Epithelial cell of esophagus (primary cell): ENCODE data around the gene CALHM6.

Experiments
- DNase-seq: peaks from one replicate; pipeline ENCODE4 v3.0.0; 2010; ENCODE audit warnings: low read depth
- H3K4me3 ChIP-seq: 2 replicates; pipeline ENCODE4 v1.5.1; 2011; ENCODE audit warnings: mild to moderate bottlenecking, low read length, control low read depth
- CTCF ChIP-seq: IDR thresholded peaks from 2 replicates; pipeline ENCODE4 v1.5.1; 2011; ENCODE audit warnings: low read depth, mild to moderate bottlenecking, low read length, control low read depth, inconsistent platforms; ENCODE audit not compliant: insufficient read depth; ENCODE audit errors: missing control alignments

The CALHM6 gene

GRCh38 chr6:116424001-116424400, 37.2 kb upstream of the CALHM6 start:
- no peak for TF ChIP-seq CTCF
- H3K4me3 ChIP-seq: no peak overlapping the region
- DNase-seq: peak; percentile 84

GRCh38 chr6:116426551-116426950, 34.6 kb upstream of the CALHM6 start:
- no peak overlapping the region for H3K4me3 ChIP-seq
- no peak for TF ChIP-seq CTCF
- DNase-seq: peak; percentile 98

GRCh38 chr6:116429111-116429510, 32.1 kb upstream of the CALHM6 start:
- H3K4me3 ChIP-seq: no peak overlapping the region
- no peak for DNase-seq
- TF ChIP-seq CTCF: no peak

GRCh38 chr6:116430860-116431259, 30.3 kb upstream of the CALHM6 start:
- no peak overlapping the region for H3K4me3 ChIP-seq
- no peak for DNase-seq
- TF ChIP-seq CTCF: no peak

DNA sequence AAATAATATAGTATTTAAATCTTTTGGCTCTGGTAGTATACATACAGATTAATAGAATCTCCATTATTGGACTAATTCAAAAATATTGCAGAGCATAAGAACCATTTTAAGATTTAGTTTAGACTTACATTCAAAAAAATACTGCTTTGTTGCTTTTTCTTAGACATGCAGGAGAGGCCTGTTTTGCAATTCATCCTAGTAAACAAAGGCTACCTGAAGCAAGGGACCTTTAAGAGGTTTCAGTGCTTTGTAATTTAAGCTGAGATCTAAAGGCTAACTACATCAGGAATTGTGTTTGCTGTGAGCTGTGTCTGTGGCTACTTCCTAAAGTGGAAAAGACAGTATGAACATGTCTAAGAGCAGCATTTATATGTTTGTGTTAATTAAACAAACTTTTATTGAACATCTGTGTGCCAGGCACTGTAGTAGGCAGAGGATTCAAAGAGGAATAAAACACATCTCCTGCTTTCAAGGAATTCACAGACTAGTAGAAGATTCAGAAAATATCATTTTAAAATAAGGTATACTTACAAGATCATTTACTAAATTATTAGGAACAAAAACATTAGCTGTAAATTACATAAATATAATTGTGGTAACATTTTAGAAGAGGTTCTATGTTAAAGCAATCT, 29.1 kb upstream of the CALHM6 start:
- no peak overlapping the region for H3K4me3 ChIP-seq
- TF ChIP-seq CTCF: no peak
- no peak for DNase-seq

DNA sequence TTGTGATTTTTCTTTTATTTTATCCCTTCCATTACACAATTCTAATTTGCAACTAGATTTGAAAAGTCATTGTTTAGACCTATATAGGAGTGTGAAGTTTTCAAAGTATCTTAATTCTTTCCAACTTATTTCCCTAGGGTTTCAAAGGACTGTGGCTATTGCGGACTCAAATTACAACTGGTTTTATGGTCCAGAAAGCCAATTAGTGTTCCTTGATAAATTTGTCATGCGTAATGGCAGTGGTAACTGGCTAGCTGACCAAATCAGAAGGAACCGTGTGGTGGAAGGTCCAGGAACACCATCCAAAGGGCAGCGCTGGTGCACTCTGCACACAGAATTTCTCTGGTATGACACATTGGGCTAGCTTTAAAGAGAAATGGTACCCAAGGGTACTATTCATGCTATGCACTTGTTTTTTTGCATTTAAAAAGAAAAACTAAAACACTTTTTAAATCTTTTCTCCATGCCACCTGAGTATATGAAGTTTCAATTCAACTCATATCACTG, 27.9 kb upstream of the CALHM6 start:
- no peak overlapping the region for H3K4me3 ChIP-seq
- TF ChIP-seq CTCF: no peak
- DNase-seq: no peak
